Esophagus muscularis mucosa (tissue), 4 donors: ENCODE measurements around the gene IMMT. TPM values are rescaled to one million over a fixed set of nuclear protein-coding genes. Genes with fewer than 3 reads are reported as not detected.

ENCODE experiments used
- DNase-seq: peaks from one replicate; pipeline ENCODE4 v3.0.0-alpha.2; 2017; ENCODE audit errors: extremely low spot score
- H3K27ac ChIP-seq, 4 donors: fragments of 200-600 bp; sonication (generic); replicated peaks in 1 of 4; 1 replicate in 3 of 4; 2 replicates in 1 of 4; pipeline ENCODE4 v1.5.1; 2016 to 2019; ENCODE audit warnings: mild to moderate bottlenecking in 1 of 4
- H3K27me3 ChIP-seq, 4 donors: fragments of 200-600 bp; sonication (generic); one replicate each; pipeline versions ENCODE4 v1.5.1 to v1.6.0; 2016 to 2019
- H3K36me3 ChIP-seq, 4 donors: fragments of 200-600 bp; sonication (generic); one replicate each; pipeline ENCODE4 v1.5.1; 2016 to 2019
- H3K4me1 ChIP-seq, 4 donors: fragments of 200-600 bp; sonication (generic); one replicate each; pipeline ENCODE4 v1.5.1; 2016 to 2019
- H3K4me3 ChIP-seq, 4 donors: fragments of 200-600 bp; sonication (generic); 1 replicate in 2 of 4; 2 replicates in 2 of 4; pipeline ENCODE4 v1.5.1; 2016 to 2019; ENCODE audit warnings: mild to moderate bottlenecking in 4 of 4, moderate library complexity in 1 of 4
- H3K9me3 ChIP-seq, 4 donors: fragments of 200-600 bp; sonication (generic); 1 replicate in 3 of 4; 2 replicates in 1 of 4; pipeline ENCODE4 v1.5.1; 2016 to 2019
- CTCF ChIP-seq, 3 experiments: fragments of 200-600 bp in 2 of 3; fragments of 450-650 bp in 1 of 3; sonication (generic) in 2 of 3; IDR thresholded peaks; one replicate each; pipeline ENCODE4 v1.5.1; 2017 to 2019; ENCODE audit warnings: antibody characterized with exemption in 3 of 3, mild to moderate bottlenecking in 2 of 3, moderate library complexity in 1 of 3
- EP300 ChIP-seq: sonication (generic); formaldehyde crosslinking; IDR thresholded peaks from one replicate; pipeline ENCODE4 v1.6.1; 2017; ENCODE audit warnings: antibody characterized with exemption
- POLR2A ChIP-seq: fragments of 450-650 bp; IDR thresholded peaks from one replicate; pipeline ENCODE4 v1.6.1; 2017; ENCODE audit warnings: antibody characterized with exemption, moderate library complexity, mild to moderate bottlenecking, low read depth
- POLR2AphosphoS5 ChIP-seq, 2 donors: sonication (generic); formaldehyde crosslinking; IDR thresholded peaks; one replicate each; pipeline ENCODE4 v1.6.1; 2017; ENCODE audit warnings: antibody characterized with exemption in 2 of 2
- WGBS: methylation state at CpG from one replicate; pipeline ENCODE4 v1.1.5; 2018; 5-methylcytosine and 5-hydroxymethylcytosine counted together
- intact Hi-C: fragments of 100-400 bp; cut with DNase I; formaldehyde crosslinking; loops from one replicate; pipeline ENCODE4 v1.15.1; 2023
- total RNA-seq, 4 donors: library from RNA; depleted of rRNA; stranded (reverse); fragments of >200 nt; gene quantifications; one replicate each; pipeline versions ENCODE4 v1.1.0 to v1.2.1, GENCODE V29; 2016

IMMT gene
- total RNA-seq, 4 donors from 2014 or later, result 53.5 to 68.1 (median 66.6) TPM

- Histone ChIP-seq H3K4me3 (no peak overlapping the region), H3K36me3 (peaks cover 0 to 5% (median 0%) of the 10 kb centered on the region in 4 donors), H3K27me3 (no peaks in the 10 kb centered on the region), H3K4me1 (peaks cover 13 to 85% (median 65%) of the 10 kb centered on the region in 4 donors), H3K27ac (peak overlapping the region; percentile 25 to 90 (median 80)), H3K9me3 (no peaks in the 10 kb centered on the region)
- no peak for TF ChIP-seq POLR2A
- TF ChIP-seq EP300, result no peak
- no peak for TF ChIP-seq CTCF (IDR thresholded peaks at IDR 0.05)
- no peak for TF ChIP-seq POLR2AphosphoS5 (IDR thresholded peaks at IDR 0.05)
- intact Hi-C loops, result no loop called here
- DNase-seq, result no peak
- 90% methylated on average over 13 of the region's 14 CpGs for WGBS
These were observed 45.0 kb upstream of the IMMT start for GRCh38 chr2:86240251-86240650.

GRCh38 chr2:86239745-86240144 is 44.5 kb upstream of the IMMT start:
- Histone ChIP-seq H3K27me3 (no peaks in the 10 kb centered on the region), H3K9me3 (no peaks in the 10 kb centered on the region), H3K4me1 (peaks cover 18 to 85% (median 67%) of the 10 kb centered on the region in 4 donors), H3K27ac (peak overlapping the region in 2 of 4 donors; percentile 6 to 90), H3K36me3 (peaks cover 0 to 5% (median 0%) of the 10 kb centered on the region in 4 donors), H3K4me3 (no peak overlapping the region)
- no peak for TF ChIP-seq POLR2A
- no peak for TF ChIP-seq EP300
- TF ChIP-seq CTCF (IDR thresholded peaks at IDR 0.05), result no peak
- TF ChIP-seq POLR2AphosphoS5 (IDR thresholded peaks at IDR 0.05), result no peak
- 93% methylated on average over 8 of the region's 8 CpGs for WGBS
- intact Hi-C loops, result no loop called here
- no peak for DNase-seq

GRCh38 chr2:86239326-86239725 is 44.1 kb upstream of the IMMT start:
- H3K36me3 ChIP-seq, result peaks cover 0 to 5% (median 0%) of the 10 kb centered on the region in 4 donors
- H3K27me3 ChIP-seq, result no peaks in the 10 kb centered on the region
- intact Hi-C loops, result no loop called here
- DNase-seq, result no peak
- peaks cover 22 to 85% (median 68%) of the 10 kb centered on the region in 4 donors for H3K4me1 ChIP-seq
- no peaks in the 10 kb centered on the region for H3K9me3 ChIP-seq
- WGBS, result 72% methylated on average over 4 of the region's 4 CpGs
- TF ChIP-seq CTCF (IDR thresholded peaks at IDR 0.05), result no peak
- no peak overlapping the region for H3K4me3 ChIP-seq
- H3K27ac ChIP-seq, result peak overlapping the region in 2 of 4 donors; percentile 6 to 90

GRCh38 chr2:86238354-86238753 is 43.1 kb upstream of the IMMT start:
- peaks cover 0 to 5% (median 0%) of the 10 kb centered on the region in 4 donors for H3K36me3 ChIP-seq
- H3K27ac ChIP-seq, result peak overlapping the region in 1 of 4 donors; percentile 45
- H3K4me1 ChIP-seq, result peaks cover 21 to 85% (median 68%) of the 10 kb centered on the region in 4 donors
- WGBS, result 71% methylated on average over 5 of the region's 5 CpGs
- DNase-seq, result no peak
- no peaks in the 10 kb centered on the region for H3K27me3 ChIP-seq
- no peaks in the 10 kb centered on the region for H3K9me3 ChIP-seq
- intact Hi-C loops, result no loop called here
- no peak for TF ChIP-seq EP300
- no peak overlapping the region for H3K4me3 ChIP-seq

- peak overlapping the region in 1 of 4 donors; percentile 45 for H3K27ac ChIP-seq
- no peak overlapping the region for H3K4me3 ChIP-seq
- H3K27me3 ChIP-seq, result no peaks in the 10 kb centered on the region
- peaks cover 0 to 6% (median 2%) of the 10 kb centered on the region in 4 donors for H3K36me3 ChIP-seq
- DNase-seq, result no peak
- no peaks in the 10 kb centered on the region for H3K9me3 ChIP-seq
- H3K4me1 ChIP-seq, result peaks cover 21 to 87% (median 67%) of the 10 kb centered on the region in 4 donors
- intact Hi-C loops, result no loop called here
- TF ChIP-seq POLR2AphosphoS5 (IDR thresholded peaks at IDR 0.05), result no peak
- TF ChIP-seq POLR2A, result no peak
- no peak for TF ChIP-seq CTCF (IDR thresholded peaks at IDR 0.05)
- no peak for TF ChIP-seq EP300
- WGBS, result 78% methylated on average over 5 of the region's 5 CpGs
These were observed 41.9 kb upstream of the IMMT start for GRCh38 chr2:86237172-86237571.
